Pulmonary artery endothelial cell (primary cell): ENCODE data around the gene SMG7. TPM values are rescaled to one million over a fixed set of nuclear protein-coding genes. Genes with fewer than 3 reads are reported as not detected.
"Not testable (repeated sequence)": the region's sequence is repeated elsewhere in the genome, so short reads cannot be mapped to it uniquely, and the experiment has no call there.

Source experiments
- DNase-seq: peaks from one replicate; pipeline ENCODE4 v3.0.0-alpha.2; 2011; ENCODE audit warnings: low read depth, low spot score
- total RNA-seq: library from RNA; depleted of rRNA; stranded (reverse); fragments of >200 nt; gene quantifications from 2 replicates; pipeline ENCODE4 v1.2.3, GENCODE V29; 2014

SMG7 gene
- total RNA-seq: 28.4 and 30.7 TPM in 2 replicates

GRCh38 chr1:183472488-183473216 is at the start of gene SMG7:
Gene SMG7 (plus strand): TSS chr1:183472499. CDS start chr1:183472621, 122 bp downstream.
- no peak for DNase-seq

DNA sequence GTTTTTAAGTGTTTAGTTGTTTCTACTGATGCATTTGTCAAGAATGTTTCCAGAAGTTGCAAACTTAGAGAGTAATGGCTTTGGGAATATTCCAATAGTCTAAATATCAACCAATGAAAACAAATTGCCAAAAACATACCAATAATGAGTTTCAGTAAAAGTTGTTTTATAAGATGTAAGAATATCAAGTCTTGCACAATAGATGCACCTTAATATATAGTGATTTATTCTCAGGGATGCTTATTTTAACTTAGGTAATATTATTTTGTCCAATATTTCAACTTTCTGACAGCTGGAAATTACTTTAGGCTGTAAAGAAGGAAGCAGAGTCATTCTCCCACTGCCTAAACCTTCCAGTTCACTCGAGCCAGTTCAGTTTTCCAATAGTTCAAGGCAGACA is 48.8 kb upstream of the SMG7 start:
- no peak for DNase-seq

- DNase-seq: no peak
Measured at GRCh38 chr1:183424691-183425090, 47.6 kb upstream of the SMG7 start.

GRCh38 chr1:183427591-183427990 is 44.7 kb upstream of the SMG7 start:
- DNase-seq: not testable (repeated sequence)

- no peak for DNase-seq
Measured at GRCh38 chr1:183431840-183432547, 40.3 kb upstream of the SMG7 start.

DNA sequence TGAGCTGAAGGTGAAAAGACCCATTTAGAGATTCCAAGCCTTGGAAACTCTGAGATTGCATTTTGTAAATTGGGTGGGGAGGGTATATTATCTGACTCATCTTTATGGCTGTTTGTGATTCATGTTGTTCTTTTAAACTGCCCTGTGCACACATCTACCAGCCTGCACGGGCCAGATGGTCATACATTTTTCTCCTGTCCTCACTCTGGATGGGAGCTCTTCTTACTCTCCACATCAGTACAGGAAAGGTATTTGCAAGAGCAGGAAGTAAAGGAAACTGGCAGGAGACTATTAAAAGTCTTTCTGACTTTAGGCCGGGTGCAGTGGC is 39.8 kb upstream of the SMG7 start:
- no peak for DNase-seq

DNA sequence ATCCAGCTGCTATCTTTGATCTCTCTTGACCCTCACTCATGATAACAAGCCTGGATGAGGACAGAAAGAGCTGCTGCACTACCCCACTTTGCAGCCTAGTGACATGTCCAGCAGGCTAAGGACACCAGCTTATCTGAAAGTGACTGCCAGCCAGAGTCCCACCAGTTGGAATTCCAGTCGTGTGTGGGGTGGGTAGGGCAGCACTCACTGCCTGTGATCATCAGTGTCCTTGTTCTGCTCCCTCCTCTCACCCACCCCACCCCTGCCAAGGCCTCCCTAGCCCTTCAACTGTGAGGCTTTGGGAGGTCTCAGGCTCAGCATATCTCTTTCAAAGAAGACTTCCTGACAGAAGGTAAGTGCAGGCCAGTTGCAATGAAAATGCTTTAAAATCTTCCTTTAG is 38.6 kb upstream of the SMG7 start:
- DNase-seq: no peak

GRCh38 chr1:183435497-183435896 is 36.8 kb upstream of the SMG7 start:
- no peak for DNase-seq

DNA sequence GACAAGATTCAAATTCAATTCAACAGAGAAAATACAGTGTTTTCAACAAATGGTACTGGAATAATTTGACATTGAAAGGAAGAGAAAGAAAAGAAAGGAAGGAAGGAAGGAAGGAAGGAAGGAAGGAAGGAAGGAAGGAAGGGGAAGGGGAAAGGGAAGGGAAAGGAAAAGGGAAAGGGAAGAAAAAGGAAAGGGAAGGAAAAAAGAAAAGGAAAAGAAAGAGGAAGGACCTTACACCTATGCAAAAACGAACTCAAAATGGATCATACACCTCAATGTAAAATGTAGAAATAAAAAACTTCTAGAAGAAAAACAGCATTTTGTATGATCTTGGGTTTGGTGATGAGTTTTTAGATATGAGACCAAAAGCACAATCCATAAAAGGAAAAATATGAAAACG is 34.2 kb upstream of the SMG7 start:
- DNase-seq: no peak

GRCh38 chr1:183443011-183443410 is 29.3 kb upstream of the SMG7 start:
- no peak for DNase-seq

DNA sequence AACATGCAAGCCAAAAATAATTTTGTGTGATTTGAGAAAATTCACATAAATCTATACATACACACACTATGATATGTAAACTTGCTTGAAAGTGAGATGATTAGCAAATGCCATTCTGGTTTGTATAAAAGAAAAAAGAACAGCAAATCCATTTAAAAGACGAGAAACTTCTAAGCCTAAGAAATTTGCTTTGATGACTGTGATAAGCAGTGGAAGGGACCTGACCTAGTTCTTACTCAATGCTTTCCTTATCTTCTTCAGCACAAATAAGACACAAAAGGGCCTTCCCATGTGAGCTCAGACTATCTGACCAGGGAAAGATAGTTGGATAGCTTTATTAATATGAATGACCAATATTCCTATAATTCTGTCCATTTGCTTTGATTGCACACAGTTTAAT is 28.8 kb upstream of the SMG7 start:
- no peak for DNase-seq

DNA sequence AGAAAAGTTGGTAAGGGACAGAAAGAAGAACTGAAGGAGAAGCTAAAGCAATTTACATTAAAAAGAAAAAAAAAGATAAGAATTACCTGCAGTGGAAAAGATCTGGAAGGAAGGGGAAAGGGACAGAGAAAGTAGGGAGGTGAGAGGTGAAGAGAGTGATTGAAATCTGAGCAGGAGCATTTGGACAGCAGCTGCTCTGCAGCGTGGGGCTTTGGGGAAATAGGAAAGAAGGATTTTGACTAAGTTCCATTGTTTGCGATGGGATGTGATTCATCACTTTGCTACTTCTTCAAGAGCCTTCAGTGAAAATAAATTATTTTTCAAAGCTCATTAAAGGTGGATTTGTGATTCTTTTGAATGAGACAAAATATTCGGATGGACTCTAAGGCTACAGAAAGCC is 28.1 kb upstream of the SMG7 start:
- DNase-seq: peak; percentile 39

GRCh38 chr1:183449223-183449770 is 23.0 kb upstream of the SMG7 start:
- DNase-seq: no peak

- DNase-seq: no peak
Measured at GRCh38 chr1:183450093-183450492, 22.2 kb upstream of the SMG7 start.

GRCh38 chr1:183454377-183454776 is 17.9 kb upstream of the SMG7 start:
- no peak for DNase-seq

DNA sequence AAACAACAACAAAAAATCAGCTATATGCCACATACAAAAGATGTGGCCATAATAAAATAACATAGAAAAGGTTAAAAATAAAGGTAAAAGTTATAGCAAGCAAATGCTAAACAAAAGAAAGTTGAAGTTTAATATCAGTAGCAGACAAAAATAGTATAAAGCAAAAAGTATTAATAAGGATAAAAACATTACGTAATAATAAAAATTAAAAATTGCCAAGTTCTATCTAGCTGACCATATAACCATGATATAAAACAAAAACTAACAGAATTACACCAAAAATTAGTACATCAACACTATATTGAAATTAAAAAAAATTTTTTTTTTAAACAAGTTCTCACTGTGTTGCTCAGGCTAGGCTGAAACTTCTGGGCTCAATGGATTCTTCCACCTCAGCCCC is 15.5 kb upstream of the SMG7 start:
- no peak for DNase-seq

GRCh38 chr1:183457449-183457848 is 14.8 kb upstream of the SMG7 start:
- no peak for DNase-seq

DNA sequence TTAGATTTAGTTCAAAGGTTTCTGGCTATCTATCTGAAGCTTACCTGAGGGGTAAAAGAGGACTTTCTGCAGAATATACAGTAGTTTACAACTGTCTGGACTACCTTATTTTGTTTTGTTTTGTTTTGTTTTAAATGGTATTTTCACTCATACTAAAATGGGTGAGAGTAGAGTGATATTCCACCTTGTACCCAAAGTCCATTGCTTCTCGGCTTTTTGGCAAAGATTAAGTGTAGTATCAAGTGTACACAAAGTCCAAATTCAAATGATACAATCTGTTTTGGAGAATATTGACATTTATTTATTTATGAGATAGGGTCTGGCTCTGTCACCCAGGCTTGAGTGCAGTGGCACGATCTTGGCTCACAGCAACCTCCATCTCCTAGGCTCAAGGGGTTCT is 11.7 kb upstream of the SMG7 start:
- DNase-seq: no peak

DNA sequence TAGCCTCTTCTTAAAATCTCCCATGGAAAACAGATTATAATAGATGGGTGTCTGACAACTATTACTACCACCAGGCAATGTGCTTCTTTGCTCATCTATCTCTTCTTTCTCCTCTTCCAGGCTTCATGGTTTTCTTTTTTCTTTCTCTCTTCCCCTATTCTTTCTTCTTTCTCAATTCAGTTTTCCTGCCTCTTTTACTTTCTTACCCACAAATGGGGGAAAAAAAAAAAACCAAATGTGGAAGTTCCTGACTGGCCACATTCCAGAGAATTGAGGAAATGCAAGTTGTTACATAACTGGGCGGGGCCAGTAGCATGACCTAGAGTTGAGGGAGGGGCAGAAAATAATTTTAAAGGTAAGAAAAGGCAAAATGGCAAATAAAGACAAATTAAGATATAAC is 10.9 kb upstream of the SMG7 start:
- DNase-seq: no peak

DNA sequence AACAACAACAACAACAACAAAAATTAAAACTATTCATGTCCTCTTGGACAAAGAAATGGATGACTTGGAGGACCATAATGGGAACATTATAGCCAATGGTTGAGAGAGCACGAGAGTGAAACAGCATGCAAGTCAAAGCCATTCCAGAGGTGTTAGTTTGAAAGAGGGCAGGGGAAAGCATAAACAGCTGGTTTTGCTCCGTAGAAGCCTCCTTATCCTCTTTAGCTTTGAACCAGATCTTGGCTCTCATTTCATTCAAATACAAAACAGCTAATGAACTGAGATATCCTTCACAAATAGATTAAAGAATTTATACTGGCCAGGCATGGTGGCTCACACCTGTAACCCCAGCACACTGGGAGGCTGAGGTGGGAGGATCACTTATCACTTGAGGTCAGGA is 8.7 kb upstream of the SMG7 start:
- DNase-seq: no peak

DNA sequence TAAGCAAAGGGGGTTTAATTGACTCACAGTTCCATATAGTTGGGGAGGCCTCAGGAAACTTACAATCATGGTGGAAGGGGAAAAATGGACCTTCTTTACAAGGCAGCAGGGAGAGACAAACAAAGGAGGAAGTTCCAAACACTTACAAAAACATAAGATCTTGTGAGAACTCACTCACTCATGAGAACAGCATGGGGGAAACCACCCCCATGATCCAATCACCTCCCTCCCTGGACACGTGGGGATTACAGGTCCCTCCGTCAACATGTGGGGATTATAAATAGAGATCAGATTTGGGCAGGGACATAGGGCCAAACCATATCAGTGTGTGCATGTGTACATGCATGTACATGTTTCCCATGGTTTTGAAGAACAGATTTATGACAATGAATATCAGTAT is 5.5 kb upstream of the SMG7 start:
- no peak for DNase-seq

DNA sequence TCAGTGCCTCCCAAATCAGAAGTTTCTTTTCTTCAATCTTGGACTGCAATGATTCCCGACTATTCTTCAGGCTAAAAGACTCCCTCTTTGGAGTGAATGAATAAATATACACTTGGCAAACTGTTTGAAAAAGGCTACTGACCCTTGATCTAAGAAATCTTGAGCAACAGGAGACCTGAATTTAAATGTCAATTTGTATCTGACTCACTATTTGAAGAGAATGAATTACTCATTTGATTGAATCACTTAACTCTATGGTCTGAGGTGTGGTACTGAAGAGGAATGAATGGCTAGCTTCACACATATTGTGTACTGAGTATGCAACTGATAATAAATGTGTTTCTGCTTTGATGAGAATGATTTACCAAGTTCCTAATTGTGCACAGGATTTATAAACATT is 4.6 kb upstream of the SMG7 start:
- no peak for DNase-seq
